HL-60 (cell line): ENCODE results near the gene NPS.
A peak's percentile ranks its signal among the peaks of the same experiment; 100 is the strongest.

Source experiments
- DNase-seq, 2 experiments: peaks; one replicate each; pipeline ENCODE4 v3.0.0-alpha.2; 2010 to 2020; ENCODE audit warnings: low read depth in 1 of 2, low spot score in 1 of 2
- H3K27ac ChIP-seq: fragments of 250-450 bp; sonication (Bioruptor Pico); replicated peaks from 2 replicates; pipeline ENCODE4 v1.5.1; 2020; ENCODE audit warnings: mild to moderate bottlenecking, moderate library complexity
- H3K27me3 ChIP-seq: fragments of 250-450 bp; sonication (Bioruptor Pico); 2 replicates; pipeline ENCODE4 v1.5.1; 2021; ENCODE audit warnings: mild to moderate bottlenecking, moderate library complexity; ENCODE audit not compliant: insufficient read depth, poor library complexity, severe bottlenecking
- H3K4me3 ChIP-seq: replicated peaks from 2 replicates; pipeline ENCODE4 v1.5.1; 2011; ENCODE audit warnings: mild to moderate bottlenecking, control low read depth, low read length; ENCODE audit not compliant: insufficient read depth
- CTCF ChIP-seq: IDR thresholded peaks from one replicate; pipeline ENCODE4 v1.5.1; 2011; ENCODE audit warnings: low read length, control low read depth, inconsistent platforms; ENCODE audit not compliant: insufficient read depth
- GABPA ChIP-seq: IDR thresholded peaks from 2 replicates; pipeline ENCODE4 v1.6.1; 2012; ENCODE audit warnings: low read depth
- POLR2AphosphoS5 ChIP-seq: IDR thresholded peaks from 2 replicates; pipeline ENCODE4 v1.6.1; 2012; ENCODE audit warnings: low read depth
- REST ChIP-seq: IDR thresholded peaks from 2 replicates; pipeline ENCODE4 v1.6.1; 2012; ENCODE audit warnings: low read depth; ENCODE audit not compliant: insufficient replicate concordance
- SPI1 ChIP-seq: IDR thresholded peaks from 2 replicates; pipeline ENCODE4 v1.6.1; 2012; ENCODE audit warnings: low read depth, mild to moderate bottlenecking, borderline replicate concordance

The NPS gene

GRCh38 chr10:127548022-127548421, 1.1 kb upstream of the NPS start:
- TF ChIP-seq SPI1 = no peak
- Histone ChIP-seq H3K27ac (no peak overlapping the region), H3K27me3 (no peaks in the 10 kb centered on the region), H3K4me3 (no peak overlapping the region)
- no peak for DNase-seq

GRCh38 chr10:127550861-127551260, 1.8 kb downstream of the NPS start:
- Histone ChIP-seq H3K4me3 (no peak overlapping the region), H3K27ac (no peak overlapping the region), H3K27me3 (no peaks in the 10 kb centered on the region)
- no peak for DNase-seq
- no peak for TF ChIP-seq SPI1
- no peak for TF ChIP-seq REST
- no peak for TF ChIP-seq POLR2AphosphoS5
- TF ChIP-seq GABPA = no peak
- no peak for TF ChIP-seq CTCF

- no peaks in the 10 kb centered on the region for H3K27me3 ChIP-seq
- TF ChIP-seq SPI1 (no peak), POLR2AphosphoS5 (no peak)
- no peak overlapping the region for H3K4me3 ChIP-seq
- H3K27ac ChIP-seq = no peak overlapping the region
- no peak for DNase-seq
These were observed 3.3 kb downstream of the NPS start for GRCh38 chr10:127552446-127552845.

GRCh38 chr10:127553417-127553816, 4.3 kb downstream of the NPS start:
- no peak overlapping the region for H3K4me3 ChIP-seq
- no peak overlapping the region for H3K27ac ChIP-seq
- DNase-seq = no peak
- H3K27me3 ChIP-seq = no peaks in the 10 kb centered on the region
- TF ChIP-seq POLR2AphosphoS5 (no peak), REST (no peak), SPI1 (no peak)

GRCh38 chr10:127556916-127557315, 7.8 kb downstream of the NPS start:
- H3K27ac ChIP-seq = no peak overlapping the region
- no peaks in the 10 kb centered on the region for H3K27me3 ChIP-seq
- TF ChIP-seq GABPA = no peak
- TF ChIP-seq SPI1 = no peak
- peak; percentile 94 for TF ChIP-seq REST
- no peak for TF ChIP-seq POLR2AphosphoS5
- TF ChIP-seq CTCF = no peak
- no peak overlapping the region for H3K4me3 ChIP-seq
- DNase-seq = no peak
